K562 (cell line): ENCODE results near the gene IFI27L2.

Experiments used
- KDM1A ChIP-seq, 2 experiments: fragments of 450-650 bp; IDR thresholded peaks; 2 replicates each; pipeline ENCODE4 v1.6.1; 2016; ENCODE audit warnings: mild to moderate bottlenecking in 2 of 2
- MAFF ChIP-seq: IDR thresholded peaks from 2 replicates; pipeline ENCODE4 v1.6.1; 2012; ENCODE audit warnings: low read length, improper control_type of control experiment
- MAX ChIP-seq: sonication (generic); formaldehyde crosslinking; IDR thresholded peaks from 2 replicates; pipeline ENCODE4 v1.9.0; 2022; ENCODE audit warnings: mild to moderate bottlenecking, missing genetic modification reagents
- ZNF24 ChIP-seq: fragments of 450-650 bp; IDR thresholded peaks from 2 replicates; pipeline ENCODE4 v1.6.1; 2016
- ZZZ3 ChIP-seq: fragments of 450-650 bp; IDR thresholded peaks from 2 replicates; pipeline ENCODE4 v1.6.1; 2016; ENCODE audit warnings: antibody characterized with exemption, mild to moderate bottlenecking, moderate library complexity
- TF ChIP-seq, protein P1 (sequence below), 3 experiments: IDR thresholded peaks in 2 of 3; conservative IDR thresholded peaks in 1 of 3; 2 replicates each; pipeline ENCODE4 v1.5.1; 2011 to 2012; ENCODE audit warnings: low read length in 3 of 3, mild to moderate bottlenecking in 3 of 3, control low read depth in 2 of 3, improper control_type of control experiment in 1 of 3, inconsistent platforms in 1 of 3, low read depth in 1 of 3, mixed read lengths in 1 of 3, moderate library complexity in 1 of 3; ENCODE audit not compliant: insufficient read depth in 2 of 3

DNA sequence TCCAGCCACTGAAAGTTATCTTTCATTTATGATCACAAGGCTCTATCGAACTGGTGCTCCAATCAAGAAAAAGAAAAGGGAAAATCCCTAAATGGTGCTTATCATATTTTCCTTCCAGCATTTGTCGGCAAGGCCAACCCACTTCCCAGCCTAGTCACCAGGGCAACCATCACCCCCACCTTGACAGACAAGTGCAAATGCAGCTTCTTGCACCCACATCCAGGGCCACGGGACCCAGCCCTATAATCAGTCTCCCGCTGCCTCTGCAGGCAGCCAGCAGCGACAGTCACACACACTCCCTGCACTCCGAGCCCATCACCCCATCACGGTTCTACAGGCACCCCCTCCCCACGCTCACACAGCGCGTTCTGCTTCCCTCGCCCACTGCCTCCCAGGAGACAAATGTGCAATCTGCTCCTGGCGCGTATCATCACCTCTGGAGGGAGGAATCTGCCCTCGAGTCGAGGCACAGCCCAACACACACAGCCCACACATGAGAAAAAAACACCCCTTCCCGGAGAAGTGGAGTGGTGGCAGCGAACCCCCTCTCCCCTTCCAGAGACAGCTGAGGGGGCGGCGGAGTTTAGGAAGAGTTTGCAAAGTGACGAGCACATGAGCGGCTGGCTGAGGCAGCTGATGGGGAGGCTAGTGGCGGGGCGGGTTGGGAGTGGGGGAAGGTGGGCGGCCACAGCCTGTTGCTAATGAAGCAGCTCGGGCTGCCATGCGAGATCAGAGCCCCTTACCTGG is 35.5 kb upstream of the IFI27L2 start:
- no peak for TF ChIP-seq KDM1A (IDR thresholded peaks at IDR 0.05)
- TF ChIP-seq, protein P1, sequence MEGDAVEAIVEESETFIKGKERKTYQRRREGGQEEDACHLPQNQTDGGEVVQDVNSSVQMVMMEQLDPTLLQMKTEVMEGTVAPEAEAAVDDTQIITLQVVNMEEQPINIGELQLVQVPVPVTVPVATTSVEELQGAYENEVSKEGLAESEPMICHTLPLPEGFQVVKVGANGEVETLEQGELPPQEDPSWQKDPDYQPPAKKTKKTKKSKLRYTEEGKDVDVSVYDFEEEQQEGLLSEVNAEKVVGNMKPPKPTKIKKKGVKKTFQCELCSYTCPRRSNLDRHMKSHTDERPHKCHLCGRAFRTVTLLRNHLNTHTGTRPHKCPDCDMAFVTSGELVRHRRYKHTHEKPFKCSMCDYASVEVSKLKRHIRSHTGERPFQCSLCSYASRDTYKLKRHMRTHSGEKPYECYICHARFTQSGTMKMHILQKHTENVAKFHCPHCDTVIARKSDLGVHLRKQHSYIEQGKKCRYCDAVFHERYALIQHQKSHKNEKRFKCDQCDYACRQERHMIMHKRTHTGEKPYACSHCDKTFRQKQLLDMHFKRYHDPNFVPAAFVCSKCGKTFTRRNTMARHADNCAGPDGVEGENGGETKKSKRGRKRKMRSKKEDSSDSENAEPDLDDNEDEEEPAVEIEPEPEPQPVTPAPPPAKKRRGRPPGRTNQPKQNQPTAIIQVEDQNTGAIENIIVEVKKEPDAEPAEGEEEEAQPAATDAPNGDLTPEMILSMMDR (IDR thresholded peaks at IDR 0.05 in 2 of 3, conservative IDR thresholded peaks at IDR 0.05 in 1 of 3; ENCODE audit: insufficient read depth in 2 of 3, low read depth in 1 of 3, low read length in 3 of 3): no peak
- TF ChIP-seq ZZZ3: no peak
- TF ChIP-seq ZNF24: no peak
- no peak for TF ChIP-seq MAX (CRISPR knock-in tag)
- TF ChIP-seq MAFF: no peak
